HG02588 (cell line): ENCODE data around the gene AKAP1.
"Not testable (repeated sequence)": the region's sequence is repeated elsewhere in the genome, so short reads cannot be mapped to it uniquely, and the experiment has no call there.

Source experiments
- ATAC-seq: cut with Tn5 transposase; IDR thresholded peaks from one replicate; pipeline ENCODE4 v1.9.1; 2021; ENCODE audit warnings: mild to moderate bottlenecking, moderate library complexity; ENCODE audit not compliant: unreplicated experiment

The AKAP1 gene

GRCh38 chr17:57073626-57074025 lies 11.4 kb upstream of the AKAP1 start:
- ATAC-seq, result no peak

GRCh38 chr17:57075193-57075592 lies 9.9 kb upstream of the AKAP1 start:
- no peak for ATAC-seq

- no peak for ATAC-seq
Observed at GRCh38 chr17:57075785-57076184, 9.3 kb upstream of the AKAP1 start.

- no peak for ATAC-seq
Observed at GRCh38 chr17:57077000-57077399, 8.0 kb upstream of the AKAP1 start.

GRCh38 chr17:57078274-57078673 lies 6.8 kb upstream of the AKAP1 start:
- no peak for ATAC-seq

- ATAC-seq, result no peak
Observed at GRCh38 chr17:57080718-57081117, 4.3 kb upstream of the AKAP1 start.

GRCh38 chr17:57082441-57082840 lies 2.6 kb upstream of the AKAP1 start:
- no peak for ATAC-seq

- ATAC-seq, result peak; percentile 17
Observed at GRCh38 chr17:57084361-57084801, 665 bp upstream of the AKAP1 start.

- peak; percentile 38 for ATAC-seq
Observed at GRCh38 chr17:57085448-57086068, 512 bp downstream of the AKAP1 start.

- peak; percentile 4 for ATAC-seq
Observed at GRCh38 chr17:57086069-57086930, 1.3 kb downstream of the AKAP1 start.

GRCh38 chr17:57088298-57088697 lies 3.3 kb downstream of the AKAP1 start:
- no peak for ATAC-seq

- no peak for ATAC-seq
Observed at GRCh38 chr17:57089391-57089790, 4.3 kb downstream of the AKAP1 start.

- ATAC-seq, result no peak
Observed at GRCh38 chr17:57090560-57091185, 5.6 kb downstream of the AKAP1 start.

- no peak for ATAC-seq
Observed at GRCh38 chr17:57091186-57091618, 6.2 kb downstream of the AKAP1 start.

GRCh38 chr17:57092171-57092570 lies 7.1 kb downstream of the AKAP1 start:
- ATAC-seq, result no peak

GRCh38 chr17:57092779-57093178 lies 7.7 kb downstream of the AKAP1 start:
- no peak for ATAC-seq

GRCh38 chr17:57096472-57097202 lies 11.6 kb downstream of the AKAP1 start:
- no peak for ATAC-seq

- no peak for ATAC-seq
Observed at GRCh38 chr17:57097832-57098421, 12.9 kb downstream of the AKAP1 start.

GRCh38 chr17:57099165-57099564 lies 14.1 kb downstream of the AKAP1 start:
- peak; percentile 66 for ATAC-seq

GRCh38 chr17:57102122-57102521 lies 17.1 kb downstream of the AKAP1 start:
- ATAC-seq, result no peak

- ATAC-seq, result not testable (repeated sequence)
Observed at GRCh38 chr17:57102660-57103059, 17.6 kb downstream of the AKAP1 start.
